Liver (tissue), 9 donors: Measurements from ENCODE around the gene CHRNA4. TPM values are rescaled to one million over a fixed set of nuclear protein-coding genes. Genes with fewer than 3 reads are reported as not detected.

ENCODE experiments used
- DNase-seq: peaks from one replicate; pipeline ENCODE4 v3.0.0-alpha.2; 2017; ENCODE audit warnings: low spot score
- H3K27ac ChIP-seq, 2 donors: one replicate each; pipeline ENCODE4 v1.7.0; 2013; ENCODE audit warnings: inconsistent platforms in 2 of 2, low read length in 2 of 2, control low read depth in 1 of 2, low read depth in 1 of 2, mild to moderate bottlenecking in 1 of 2
- H3K27me3 ChIP-seq, 4 donors: one replicate each; pipeline versions ENCODE4 v1.6.1 to v1.7.0; 2013; ENCODE audit warnings: low read length in 3 of 4, inconsistent platforms in 1 of 4, mild to moderate bottlenecking in 1 of 4, moderate library complexity in 1 of 4; ENCODE audit not compliant: control insufficient read depth in 4 of 4, insufficient read depth in 4 of 4
- H3K36me3 ChIP-seq, 4 donors: one replicate each; pipeline versions ENCODE4 v1.6.1 to v1.7.0; 2013; ENCODE audit warnings: low read length in 3 of 4, mild to moderate bottlenecking in 3 of 4, low read depth in 1 of 4, moderate library complexity in 1 of 4; ENCODE audit not compliant: control insufficient read depth in 4 of 4, insufficient read depth in 3 of 4
- H3K4me1 ChIP-seq, 4 donors: one replicate each; pipeline versions ENCODE4 v1.6.1 to v1.7.0; 2013; ENCODE audit warnings: low read length in 3 of 4, mild to moderate bottlenecking in 3 of 4, moderate library complexity in 1 of 4; ENCODE audit not compliant: control insufficient read depth in 4 of 4, insufficient read depth in 4 of 4
- H3K4me3 ChIP-seq, 3 donors: one replicate each; pipeline versions ENCODE4 v1.6.1 to v1.7.0; 2013; ENCODE audit warnings: low read length in 3 of 3, control low read depth in 1 of 3, low read depth in 1 of 3, mild to moderate bottlenecking in 1 of 3
- H3K9ac ChIP-seq, 2 donors: one replicate each; pipeline ENCODE4 v1.7.0; 2013; ENCODE audit warnings: low read length in 2 of 2, mild to moderate bottlenecking in 2 of 2, moderate library complexity in 2 of 2, control low read depth in 1 of 2, low read depth in 1 of 2
- H3K9me3 ChIP-seq, 4 donors: one replicate each; pipeline versions ENCODE4 v1.6.1 to v1.7.0; 2013; ENCODE audit warnings: low read length in 3 of 4; ENCODE audit not compliant: control insufficient read depth in 4 of 4
- EGR1 ChIP-seq, 2 donors: IDR thresholded peaks; 2 replicates each; pipeline ENCODE4 v1.6.1; 2016 to 2018; ENCODE audit warnings: antibody characterized with exemption in 2 of 2, low read depth in 2 of 2
- FOXA1 ChIP-seq: IDR thresholded peaks from 2 replicates; pipeline ENCODE4 v1.6.1; 2016; ENCODE audit warnings: antibody characterized with exemption
- FOXA2 ChIP-seq: IDR thresholded peaks from 2 replicates; pipeline ENCODE4 v1.6.1; 2016; ENCODE audit warnings: antibody characterized with exemption
- GABPA ChIP-seq, 2 donors: IDR thresholded peaks in 1 of 2; conservative IDR thresholded peaks in 1 of 2; 2 replicates each; pipeline ENCODE4 v1.6.1; 2016; ENCODE audit warnings: antibody characterized with exemption in 2 of 2, mild to moderate bottlenecking in 1 of 2, moderate library complexity in 1 of 2
- HNF4G ChIP-seq: IDR thresholded peaks from 2 replicates; pipeline ENCODE4 v1.6.1; 2016; ENCODE audit warnings: antibody characterized with exemption
- JUND ChIP-seq, 2 donors: IDR thresholded peaks; 2 replicates each; pipeline ENCODE4 v1.6.1; 2016; ENCODE audit warnings: antibody characterized with exemption in 2 of 2
- NR2F2 ChIP-seq: IDR thresholded peaks from 2 replicates; pipeline ENCODE4 v1.6.1; 2016; ENCODE audit warnings: antibody characterized with exemption
- RXRA ChIP-seq, 2 donors: IDR thresholded peaks; 2 replicates each; pipeline ENCODE4 v1.6.1; 2017 to 2018; ENCODE audit warnings: antibody characterized with exemption in 2 of 2, mild to moderate bottlenecking in 1 of 2
- SP1 ChIP-seq: IDR thresholded peaks from 2 replicates; pipeline ENCODE4 v1.6.1; 2018; ENCODE audit warnings: antibody characterized with exemption, mild to moderate bottlenecking
- TAF1 ChIP-seq: conservative IDR thresholded peaks from 2 replicates; pipeline ENCODE4 v1.6.1; 2016; ENCODE audit warnings: antibody characterized with exemption, mild to moderate bottlenecking
- WGBS: extraction: QIAGEN DNeasy Blood & Tissue Kit; methylation state at CpG from one replicate; pipeline ENCODE4 v1.1.7; 2013; 5-methylcytosine and 5-hydroxymethylcytosine counted together
- polyA plus RNA-seq, 2 donors: library from polyadenylated mRNA; stranded (reverse) in 1 of 2; unstranded in 1 of 2; fragments of 200-250 nt in 1 of 2; fragments of >200 nt in 1 of 2; fragmentation: Nextera tagmentation in 1 of 2; extraction: Ambion mirVana in 1 of 2; gene quantifications; one replicate each; pipeline versions ENCODE4 v1.2.1 to v1.2.3, GENCODE V29; 2013 to 2015
- total RNA-seq, 2 donors: library from RNA; depleted of rRNA; stranded (reverse); fragments of >200 nt; gene quantifications; one replicate each; pipeline ENCODE4 v1.2.3, GENCODE V29; 2014
- TF ChIP-seq, protein P1 (sequence below): IDR thresholded peaks from 2 replicates; pipeline ENCODE4 v1.6.1; 2016; ENCODE audit warnings: antibody characterized with exemption
- TF ChIP-seq, protein P2 (sequence below): IDR thresholded peaks from 2 replicates; pipeline ENCODE4 v1.6.1; 2016; ENCODE audit warnings: antibody characterized with exemption
- TF ChIP-seq, protein P3 (sequence below): fragments of 150-350 bp; IDR thresholded peaks from 2 replicates; pipeline ENCODE4 v1.5.1; 2017; ENCODE audit warnings: improper control_type of control experiment, low read depth, low read length; ENCODE audit not compliant: missing input control
- TF ChIP-seq, protein P4 (sequence below): IDR thresholded peaks from 2 replicates; pipeline ENCODE4 v1.6.1; 2016; ENCODE audit warnings: antibody characterized with exemption
- TF ChIP-seq, protein P5 (sequence below): IDR thresholded peaks from 2 replicates; pipeline ENCODE4 v1.6.1; 2016; ENCODE audit warnings: antibody characterized with exemption, mild to moderate bottlenecking
- donor health status: healthy.
- donor health status: healthy.
- donor health status: healthy.
- donor health status: healthy.
- donor health status: healthy.

The CHRNA4 gene
- total and polyA plus RNA-seq, 4 donors: 3.2 to 23.3 (median 6.4) TPM; not detected in 1

DNA sequence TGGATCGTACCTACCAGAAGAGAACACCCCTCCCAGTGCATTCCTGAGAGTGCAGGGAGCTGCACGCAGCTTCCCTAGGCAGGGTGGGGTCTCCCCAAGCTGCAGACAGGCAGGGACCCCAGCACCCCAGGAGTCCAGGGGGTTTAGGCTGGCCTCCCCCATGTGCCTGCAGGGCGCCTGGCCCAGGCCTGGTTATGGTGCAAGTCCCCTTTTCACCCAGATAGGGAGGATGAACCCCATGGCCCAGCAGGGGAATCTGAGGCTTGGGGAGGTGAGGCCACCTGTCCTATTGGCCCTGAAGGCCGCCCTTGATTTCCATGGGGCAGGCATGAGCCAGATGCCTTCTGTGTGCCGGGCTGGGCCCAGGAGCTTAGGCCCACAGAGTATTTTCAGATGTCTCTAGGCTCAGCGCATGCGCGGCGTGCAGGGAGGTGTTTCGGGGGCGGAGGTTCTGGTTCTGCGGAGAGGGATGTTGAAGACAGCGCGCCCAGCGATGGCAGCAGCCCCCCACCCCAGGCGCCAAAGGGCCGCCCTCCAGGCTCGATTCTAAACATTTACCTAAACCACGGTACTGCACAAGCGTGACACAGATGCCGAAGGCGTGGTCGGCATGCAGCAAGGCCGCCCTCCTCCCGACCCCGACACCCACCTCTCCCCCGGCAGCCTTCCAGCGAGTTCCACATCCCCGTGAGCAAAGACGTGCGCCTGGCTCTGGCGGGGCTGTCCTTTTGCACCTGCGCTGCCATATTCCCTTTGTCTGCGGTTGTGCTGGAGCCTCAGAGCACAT is 38.8 kb downstream of the CHRNA4 start:
- 66% methylated on average over 34 of the region's 34 CpGs for WGBS
- H3K36me3 ChIP-seq: no peaks in the 10 kb centered on the region
- H3K9ac ChIP-seq: no peak overlapping the region
- no peaks in the 10 kb centered on the region for H3K9me3 ChIP-seq
- H3K27ac ChIP-seq: no peak overlapping the region
- no peaks in the 10 kb centered on the region for H3K27me3 ChIP-seq
- no peak overlapping the region for H3K4me3 ChIP-seq
- TF ChIP-seq JUND (IDR thresholded peaks at IDR 0.05) (no peak), HNF4G (no peak), TAF1 (no peak), GABPA (IDR thresholded peaks at IDR 0.05 in 1 of 2, conservative IDR thresholded peaks at IDR 0.05 in 1 of 2) (no peak), FOXA1 (no peak), SP1 (no peak), EGR1 (IDR thresholded peaks at IDR 0.05; ENCODE audit: low read depth in 2 of 2) (no peak), FOXA2 (no peak), NR2F2 (no peak), RXRA (IDR thresholded peaks at IDR 0.05) (no peak)
- TF ChIP-seq, protein P1, sequence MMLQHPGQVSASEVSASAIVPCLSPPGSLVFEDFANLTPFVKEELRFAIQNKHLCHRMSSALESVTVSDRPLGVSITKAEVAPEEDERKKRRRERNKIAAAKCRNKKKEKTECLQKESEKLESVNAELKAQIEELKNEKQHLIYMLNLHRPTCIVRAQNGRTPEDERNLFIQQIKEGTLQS: no peak
- TF ChIP-seq, protein P2, sequence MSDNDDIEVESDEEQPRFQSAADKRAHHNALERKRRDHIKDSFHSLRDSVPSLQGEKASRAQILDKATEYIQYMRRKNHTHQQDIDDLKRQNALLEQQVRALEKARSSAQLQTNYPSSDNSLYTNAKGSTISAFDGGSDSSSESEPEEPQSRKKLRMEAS: no peak
- TF ChIP-seq, protein P3, sequence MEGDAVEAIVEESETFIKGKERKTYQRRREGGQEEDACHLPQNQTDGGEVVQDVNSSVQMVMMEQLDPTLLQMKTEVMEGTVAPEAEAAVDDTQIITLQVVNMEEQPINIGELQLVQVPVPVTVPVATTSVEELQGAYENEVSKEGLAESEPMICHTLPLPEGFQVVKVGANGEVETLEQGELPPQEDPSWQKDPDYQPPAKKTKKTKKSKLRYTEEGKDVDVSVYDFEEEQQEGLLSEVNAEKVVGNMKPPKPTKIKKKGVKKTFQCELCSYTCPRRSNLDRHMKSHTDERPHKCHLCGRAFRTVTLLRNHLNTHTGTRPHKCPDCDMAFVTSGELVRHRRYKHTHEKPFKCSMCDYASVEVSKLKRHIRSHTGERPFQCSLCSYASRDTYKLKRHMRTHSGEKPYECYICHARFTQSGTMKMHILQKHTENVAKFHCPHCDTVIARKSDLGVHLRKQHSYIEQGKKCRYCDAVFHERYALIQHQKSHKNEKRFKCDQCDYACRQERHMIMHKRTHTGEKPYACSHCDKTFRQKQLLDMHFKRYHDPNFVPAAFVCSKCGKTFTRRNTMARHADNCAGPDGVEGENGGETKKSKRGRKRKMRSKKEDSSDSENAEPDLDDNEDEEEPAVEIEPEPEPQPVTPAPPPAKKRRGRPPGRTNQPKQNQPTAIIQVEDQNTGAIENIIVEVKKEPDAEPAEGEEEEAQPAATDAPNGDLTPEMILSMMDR: no peak
- TF ChIP-seq, protein P4, sequence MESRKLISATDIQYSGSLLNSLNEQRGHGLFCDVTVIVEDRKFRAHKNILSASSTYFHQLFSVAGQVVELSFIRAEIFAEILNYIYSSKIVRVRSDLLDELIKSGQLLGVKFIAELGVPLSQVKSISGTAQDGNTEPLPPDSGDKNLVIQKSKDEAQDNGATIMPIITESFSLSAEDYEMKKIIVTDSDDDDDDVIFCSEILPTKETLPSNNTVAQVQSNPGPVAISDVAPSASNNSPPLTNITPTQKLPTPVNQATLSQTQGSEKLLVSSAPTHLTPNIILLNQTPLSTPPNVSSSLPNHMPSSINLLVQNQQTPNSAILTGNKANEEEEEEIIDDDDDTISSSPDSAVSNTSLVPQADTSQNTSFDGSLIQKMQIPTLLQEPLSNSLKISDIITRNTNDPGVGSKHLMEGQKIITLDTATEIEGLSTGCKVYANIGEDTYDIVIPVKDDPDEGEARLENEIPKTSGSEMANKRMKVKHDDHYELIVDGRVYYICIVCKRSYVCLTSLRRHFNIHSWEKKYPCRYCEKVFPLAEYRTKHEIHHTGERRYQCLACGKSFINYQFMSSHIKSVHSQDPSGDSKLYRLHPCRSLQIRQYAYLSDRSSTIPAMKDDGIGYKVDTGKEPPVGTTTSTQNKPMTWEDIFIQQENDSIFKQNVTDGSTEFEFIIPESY: no peak
- TF ChIP-seq, protein P5, sequence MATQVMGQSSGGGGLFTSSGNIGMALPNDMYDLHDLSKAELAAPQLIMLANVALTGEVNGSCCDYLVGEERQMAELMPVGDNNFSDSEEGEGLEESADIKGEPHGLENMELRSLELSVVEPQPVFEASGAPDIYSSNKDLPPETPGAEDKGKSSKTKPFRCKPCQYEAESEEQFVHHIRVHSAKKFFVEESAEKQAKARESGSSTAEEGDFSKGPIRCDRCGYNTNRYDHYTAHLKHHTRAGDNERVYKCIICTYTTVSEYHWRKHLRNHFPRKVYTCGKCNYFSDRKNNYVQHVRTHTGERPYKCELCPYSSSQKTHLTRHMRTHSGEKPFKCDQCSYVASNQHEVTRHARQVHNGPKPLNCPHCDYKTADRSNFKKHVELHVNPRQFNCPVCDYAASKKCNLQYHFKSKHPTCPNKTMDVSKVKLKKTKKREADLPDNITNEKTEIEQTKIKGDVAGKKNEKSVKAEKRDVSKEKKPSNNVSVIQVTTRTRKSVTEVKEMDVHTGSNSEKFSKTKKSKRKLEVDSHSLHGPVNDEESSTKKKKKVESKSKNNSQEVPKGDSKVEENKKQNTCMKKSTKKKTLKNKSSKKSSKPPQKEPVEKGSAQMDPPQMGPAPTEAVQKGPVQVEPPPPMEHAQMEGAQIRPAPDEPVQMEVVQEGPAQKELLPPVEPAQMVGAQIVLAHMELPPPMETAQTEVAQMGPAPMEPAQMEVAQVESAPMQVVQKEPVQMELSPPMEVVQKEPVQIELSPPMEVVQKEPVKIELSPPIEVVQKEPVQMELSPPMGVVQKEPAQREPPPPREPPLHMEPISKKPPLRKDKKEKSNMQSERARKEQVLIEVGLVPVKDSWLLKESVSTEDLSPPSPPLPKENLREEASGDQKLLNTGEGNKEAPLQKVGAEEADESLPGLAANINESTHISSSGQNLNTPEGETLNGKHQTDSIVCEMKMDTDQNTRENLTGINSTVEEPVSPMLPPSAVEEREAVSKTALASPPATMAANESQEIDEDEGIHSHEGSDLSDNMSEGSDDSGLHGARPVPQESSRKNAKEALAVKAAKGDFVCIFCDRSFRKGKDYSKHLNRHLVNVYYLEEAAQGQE: no peak
- no peak for DNase-seq
- H3K4me1 ChIP-seq: no peaks in the 10 kb centered on the region
